H1 (cell line): ENCODE data around the gene GPRIN1. TPM values are rescaled to one million over a fixed set of nuclear protein-coding genes. Genes with fewer than 3 reads are reported as not detected.

Experiments
- CTCF ChIA-PET: fragments of 300-600 bp; sonication (Branson Sonifier 250); formaldehyde crosslinking; loops from one replicate; lab custom pipeline; 2021; ENCODE audit not compliant: partially characterized antibody; lab: Charles Lee
- POLR2A ChIA-PET: fragments of 300-600 bp; sonication (Branson Sonifier 250); formaldehyde crosslinking; loops from one replicate; lab custom pipeline; 2021; ENCODE audit warnings: inconsistent platforms; ENCODE audit not compliant: partially characterized antibody; lab: Charles Lee
- DNase-seq, 2 experiments: peaks; one replicate each; pipeline versions ENCODE4 v3.0.0 to v3.0.0-alpha.2; 2010 to 2022; ENCODE audit warnings: low spot score in 2 of 2, low read depth in 1 of 2, mixed read lengths in 1 of 2
- FAIRE-seq: peaks from 2 replicates; lab custom pipeline; 2011; peaks lifted over from hg19 to GRCh38; lab: Jason Lieb, UNC
- H2AFZ ChIP-seq: 2 replicates; pipeline ENCODE4 v1.8.1; 2012; ENCODE audit warnings: low read length, inconsistent platforms
- H2AK5ac ChIP-seq: 2 replicates; pipeline ENCODE4 v1.6.1; 2013; ENCODE audit warnings: low read depth, low read length
- H2BK120ac ChIP-seq: replicated peaks from 2 replicates; pipeline ENCODE3; 2013; ENCODE audit warnings: low read depth, low read length, inconsistent platforms
- H2BK12ac ChIP-seq: 2 replicates; pipeline ENCODE4 v1.6.1; 2013; ENCODE audit warnings: low read depth, low read length
- H2BK15ac ChIP-seq: 2 replicates; pipeline ENCODE4 v1.6.1; 2013; ENCODE audit warnings: low read length
- H2BK20ac ChIP-seq: 2 replicates; pipeline ENCODE4 v1.6.1; 2013; ENCODE audit warnings: low read length
- H2BK5ac ChIP-seq: 2 replicates; pipeline ENCODE4 v1.6.1; 2013; ENCODE audit warnings: low read depth, low read length
- H3K14ac ChIP-seq: 2 replicates; pipeline ENCODE4 v1.6.1; 2013; ENCODE audit warnings: inconsistent platforms; ENCODE audit not compliant: insufficient read length
- H3K18ac ChIP-seq: 2 replicates; pipeline ENCODE4 v1.6.1; 2013; ENCODE audit warnings: low read length; ENCODE audit errors: extremely low read depth
- H3K23ac ChIP-seq: 2 replicates; pipeline ENCODE4 v1.6.1; 2013; ENCODE audit warnings: inconsistent platforms; ENCODE audit not compliant: insufficient read length
- H3K23me2 ChIP-seq: 2 replicates; pipeline ENCODE4 v1.6.1; 2013; ENCODE audit warnings: low read depth, low read length
- H3K27ac ChIP-seq: 2 replicates; pipeline ENCODE4 v1.6.1; 2011; ENCODE audit warnings: low read depth, low read length, inconsistent platforms
- H3K27me3 ChIP-seq, 4 experiments: replicated peaks in 1 of 4; 1 replicate in 1 of 4; 2 replicates in 3 of 4; pipeline versions ENCODE4 v1.6.1 to v1.8.1; 2011 to 2013; ENCODE audit warnings: low read length in 3 of 4, mild to moderate bottlenecking in 3 of 4, inconsistent platforms in 2 of 4, mixed read lengths in 2 of 4, moderate library complexity in 1 of 4; ENCODE audit not compliant: control insufficient read depth in 3 of 4, insufficient read depth in 3 of 4; ENCODE audit errors: extremely low read depth in 1 of 4
- H3K36me3 ChIP-seq, 4 experiments: 2 replicates each; pipeline versions ENCODE4 v1.6.1 to v1.8.1; 2011 to 2013; ENCODE audit warnings: mild to moderate bottlenecking in 4 of 4, low read length in 3 of 4, moderate library complexity in 2 of 4, control low read depth in 1 of 4, inconsistent platforms in 1 of 4; ENCODE audit not compliant: insufficient read depth in 4 of 4, control insufficient read depth in 2 of 4
- H3K4ac ChIP-seq: replicated peaks from 2 replicates; pipeline ENCODE3; 2013; ENCODE audit warnings: low read length, low read depth, mixed read lengths, inconsistent platforms; ENCODE audit not compliant: insufficient read length
- H3K4me1 ChIP-seq, 4 experiments: replicated peaks in 1 of 4; 1 replicate in 1 of 4; 2 replicates in 3 of 4; pipeline versions ENCODE4 v1.6.1 to v1.8.1; 2011 to 2013; ENCODE audit warnings: low read length in 3 of 4, inconsistent platforms in 2 of 4, mixed read lengths in 1 of 4; ENCODE audit not compliant: insufficient read depth in 4 of 4, control insufficient read depth in 3 of 4
- H3K4me2 ChIP-seq, 2 experiments: 2 replicates each; pipeline versions ENCODE4 v1.6.1 to v1.8.1; 2011 to 2013; ENCODE audit warnings: low read depth in 2 of 2, low read length in 2 of 2, control low read depth in 1 of 2, inconsistent platforms in 1 of 2, mild to moderate bottlenecking in 1 of 2; ENCODE audit not compliant: insufficient read depth in 1 of 2
- H3K4me3 ChIP-seq, 4 experiments: fragments of 200-600, 300-600 bp in 1 of 4; sonication (generic), shearing (Covaris generic), sonication (Bioruptor Twin) in 1 of 4; 2 replicates each; pipeline versions ENCODE4 v1.5.1 to v1.8.1; 2011 to 2016; ENCODE audit warnings: low read length in 4 of 4, low read depth in 3 of 4, control low read depth in 2 of 4, inconsistent platforms in 2 of 4, mild to moderate bottlenecking in 2 of 4, mixed read lengths in 1 of 4, moderate library complexity in 1 of 4; ENCODE audit not compliant: insufficient read depth in 2 of 4; ENCODE audit errors: extremely low read depth in 1 of 4
- H3K56ac ChIP-seq: replicated peaks from 2 replicates; pipeline ENCODE3; 2013; ENCODE audit warnings: low read depth, mild to moderate bottlenecking, mixed read lengths, low read length, inconsistent platforms; ENCODE audit not compliant: insufficient read length
- H3K79me1 ChIP-seq: 2 replicates; pipeline ENCODE4 v1.6.1; 2013; ENCODE audit warnings: low read depth, low read length, control low read depth
- H3K79me2 ChIP-seq, 2 experiments: 2 replicates each; pipeline versions ENCODE4 v1.6.1 to v1.8.1; 2012 to 2013; ENCODE audit warnings: low read length in 2 of 2, mild to moderate bottlenecking in 2 of 2, inconsistent platforms in 1 of 2; ENCODE audit not compliant: insufficient read depth in 2 of 2, control insufficient read depth in 1 of 2
- H3K9ac ChIP-seq, 4 experiments: replicated peaks in 1 of 4; 1 replicate in 1 of 4; 2 replicates in 3 of 4; pipeline versions ENCODE4 v1.6.1 to v1.8.1; 2011 to 2013; ENCODE audit warnings: low read depth in 3 of 4, low read length in 3 of 4, control low read depth in 2 of 4, mild to moderate bottlenecking in 2 of 4, moderate library complexity in 2 of 4, inconsistent platforms in 1 of 4; ENCODE audit errors: extremely low read depth in 1 of 4
- H3K9me3 ChIP-seq, 2 experiments: 2 replicates each; pipeline versions ENCODE4 v1.6.1 to v1.8.1; 2012 to 2013; ENCODE audit warnings: mild to moderate bottlenecking in 2 of 2, moderate library complexity in 2 of 2, control low read depth in 1 of 2, inconsistent platforms in 1 of 2, low read depth in 1 of 2, low read length in 1 of 2, mixed read lengths in 1 of 2; ENCODE audit not compliant: insufficient read depth in 2 of 2
- H4K20me1 ChIP-seq, 2 experiments: replicated peaks in 1 of 2; 2 replicates each; pipeline versions ENCODE3 to v1.8.1; 2011 to 2013; ENCODE audit warnings: inconsistent platforms in 2 of 2, low read length in 2 of 2, mild to moderate bottlenecking in 1 of 2; ENCODE audit not compliant: insufficient read depth in 2 of 2, control insufficient read depth in 1 of 2
- H4K5ac ChIP-seq: 2 replicates; pipeline ENCODE4 v1.6.1; 2013; ENCODE audit warnings: low read length, low read depth, mixed read lengths, inconsistent platforms; ENCODE audit not compliant: insufficient read length
- H4K8ac ChIP-seq: 2 replicates; pipeline ENCODE4 v1.8.0; 2013; ENCODE audit warnings: mild to moderate bottlenecking, moderate library complexity, low read length, inconsistent platforms; ENCODE audit not compliant: insufficient read depth; ENCODE audit errors: extremely low read depth
- H4K91ac ChIP-seq: replicated peaks from 2 replicates; pipeline ENCODE3; 2013; ENCODE audit warnings: low read length, mixed read lengths, inconsistent platforms; ENCODE audit not compliant: insufficient read length
- EZH2 ChIP-seq: fragments of 200-600 bp; sonication (generic); IDR thresholded peaks from 2 replicates; pipeline ENCODE4 v1.7.1; 2012; ENCODE audit warnings: low read depth, mild to moderate bottlenecking, moderate library complexity, low read length, inconsistent platforms; ENCODE audit not compliant: severe bottlenecking
- HDAC2 ChIP-seq, 2 experiments: fragments of 300-600 bp in 1 of 2; sonication (generic) in 1 of 2; IDR thresholded peaks; 2 replicates each; pipeline ENCODE4 v1.6.1; 2011 to 2012; ENCODE audit warnings: low read depth in 2 of 2, low read length in 2 of 2, mild to moderate bottlenecking in 2 of 2, moderate library complexity in 2 of 2, borderline replicate concordance in 1 of 2, inconsistent platforms in 1 of 2
- JUND ChIP-seq: IDR thresholded peaks from 2 replicates; pipeline ENCODE4 v1.6.1; 2011; ENCODE audit warnings: mild to moderate bottlenecking, improper control_type of control experiment, low read length
- KDM4A ChIP-seq: IDR thresholded peaks from one replicate; pipeline ENCODE4 v1.7.1; 2012; ENCODE audit warnings: low read depth, mild to moderate bottlenecking, moderate library complexity, low read length, inconsistent platforms; ENCODE audit not compliant: severe bottlenecking
- POLR2A ChIP-seq, 2 experiments: IDR thresholded peaks; 1 replicate in 1 of 2; 2 replicates in 1 of 2; pipeline ENCODE4 v1.6.1; 2011; ENCODE audit warnings: low read depth in 2 of 2, low read length in 2 of 2, mild to moderate bottlenecking in 2 of 2; ENCODE audit errors: control extremely low read depth in 1 of 2
- RNF2 ChIP-seq: fragments of 200-900, 300-1000 bp; sonication (generic); IDR thresholded peaks from 2 replicates; pipeline ENCODE4 v1.7.1; 2016; ENCODE audit warnings: borderline replicate concordance, low read depth, mild to moderate bottlenecking, antibody characterized with exemption, low read length; ENCODE audit not compliant: poor library complexity, severe bottlenecking; ENCODE audit errors: missing control alignments
- SIN3A ChIP-seq, 2 experiments: IDR thresholded peaks in 1 of 2; conservative IDR thresholded peaks in 1 of 2; 2 replicates each; pipeline ENCODE4 v1.6.1; 2011 to 2012; ENCODE audit warnings: low read length in 2 of 2, improper control_type of control experiment in 1 of 2, low read depth in 1 of 2, mild to moderate bottlenecking in 1 of 2
- SP2 ChIP-seq: IDR thresholded peaks from 2 replicates; pipeline ENCODE4 v1.6.1; 2012; ENCODE audit warnings: mild to moderate bottlenecking, low read length, inconsistent platforms
- TCF12 ChIP-seq: IDR thresholded peaks from 2 replicates; pipeline ENCODE4 v1.6.1; 2011; ENCODE audit warnings: low read depth, mild to moderate bottlenecking, low read length
- ZNF274 ChIP-seq: IDR thresholded peaks from 2 replicates; pipeline ENCODE4 v1.7.0; 2012; ENCODE audit warnings: low read length, borderline replicate concordance; ENCODE audit errors: extremely low read depth
- WGBS, 2 experiments: shearing (Covaris generic) in 1 of 2; methylation state at CpG; one replicate each; pipeline versions ENCODE4 v1.1.6 to v1.1.7; 2013 to 2015; ENCODE audit warnings: low lambda C conversion rate in 2 of 2, mixed read lengths in 2 of 2, inconsistent platforms in 1 of 2, low coverage in 1 of 2, missing lambda C conversion rate in 1 of 2; ENCODE audit not compliant: insufficient replicate concordance in 2 of 2, insufficient coverage in 1 of 2, insufficient read length in 1 of 2; ENCODE audit errors: extremely low coverage in 1 of 2, missing lambda C conversion rate in 1 of 2; 5-methylcytosine and 5-hydroxymethylcytosine counted together
- polyA plus RNA-seq, 7 experiments: library from polyadenylated mRNA; depleted of rRNA in 3 of 7; stranded (reverse) in 5 of 7; unstranded in 2 of 7; fragments of >200 nt in 5 of 7; fragments of 200-250 nt in 2 of 7; gene quantifications; 1 replicate in 5 of 7; 2 replicates in 1 of 7; 4 replicates in 1 of 7; pipeline versions ENCODE4 v1.2.1 to v1.2.3, GENCODE V29; 2011 to 2013; ENCODE audit warnings: missing spikeins in 2 of 7, mixed read lengths in 2 of 7
- total RNA-seq: library from RNA; stranded (reverse); fragmentation: NEBNext Ultra II Directional; extraction: Animal tissue kit (Norgen Biotek cat#: 25700); gene quantifications from 2 replicates; pipeline ENCODE4 v1.2.1, GENCODE V29; 2021
- TF ChIP-seq, protein P1 (sequence below): IDR thresholded peaks from 2 replicates; pipeline ENCODE4 v1.6.1; 2012; ENCODE audit warnings: inconsistent platforms

The GPRIN1 gene
- total and polyA plus RNA-seq, 2 of the 8 experiments (the other 6 are each of a cell fraction or from before 2014, with no cell fraction given), result 3.3 to 12.0 TPM

DNA sequence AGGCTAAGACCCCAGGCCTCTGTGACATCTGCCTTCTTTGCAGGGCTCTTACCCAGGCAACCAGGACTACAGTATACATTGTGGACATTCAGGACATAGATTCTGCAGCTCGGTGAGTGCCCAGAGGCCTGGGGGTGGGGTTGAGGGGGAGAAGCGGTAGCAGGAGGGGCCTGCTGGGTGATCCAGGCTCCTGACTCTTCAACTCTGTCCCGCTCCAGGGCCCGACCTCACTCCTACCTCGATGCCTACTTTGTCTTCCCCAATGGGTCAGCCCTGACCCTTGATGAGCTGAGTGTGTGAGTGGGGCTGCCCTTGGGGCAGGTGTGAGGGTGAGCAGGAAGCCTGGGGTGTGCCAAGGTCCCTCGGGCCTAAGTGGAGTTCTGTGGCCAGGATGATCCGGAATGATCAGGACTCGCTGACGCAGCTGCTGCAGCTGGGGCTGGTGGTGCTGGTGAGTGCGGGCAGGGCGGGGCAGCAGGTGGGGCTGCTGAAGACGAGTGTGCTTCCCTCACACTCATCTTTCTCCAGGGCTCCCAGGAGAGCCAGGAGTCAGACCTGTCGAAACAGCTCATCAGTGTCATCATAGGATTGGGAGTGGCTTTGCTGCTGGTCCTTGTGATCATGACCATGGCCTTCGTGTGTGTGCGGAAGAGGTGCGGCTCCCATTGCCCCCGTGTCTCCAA is 19.8 kb downstream of the GPRIN1 start:
- 90% methylated on average over 17 of the region's 17 CpGs; no CpG with 5 or more reads in 1 of the 2 experiments for WGBS, 2 experiments
- H2AK5ac ChIP-seq, result no peak overlapping the region
- no peak overlapping the region for H3K56ac ChIP-seq
- FAIRE-seq (no peak), DNase-seq (no peak)
- H4K91ac ChIP-seq, result no peak overlapping the region
- no peak overlapping the region for H2AFZ ChIP-seq
- no peak overlapping the region for H2BK12ac ChIP-seq
- peaks cover 11 to 14% of the 10 kb centered on the region in 2 experiments; a peak in 3 of 4 replicates for H3K9me3 ChIP-seq
- peaks cover 19% of the 10 kb centered on the region; the same call in 1 of the 2 replicates for H3K23me2 ChIP-seq
- no peaks in the 10 kb centered on the region for H3K79me1 ChIP-seq
- H3K18ac ChIP-seq, result no peak overlapping the region
- no peak overlapping the region for H2BK120ac ChIP-seq
- H3K4me2 ChIP-seq, result no peak overlapping the region
- no peaks in the 10 kb centered on the region for H3K36me3 ChIP-seq
- no peak overlapping the region for H3K14ac ChIP-seq
- H3K23ac ChIP-seq, result no peak overlapping the region
- H3K27ac ChIP-seq, result no peak overlapping the region
- H4K8ac ChIP-seq, result no peak overlapping the region
- no peak overlapping the region for H2BK5ac ChIP-seq
- H3K4ac ChIP-seq, result no peak overlapping the region
- H3K79me2 ChIP-seq, result no peaks in the 10 kb centered on the region
- no peak overlapping the region; a peak in 1 of 7 replicates for H3K9ac ChIP-seq
- no peak overlapping the region for H2BK15ac ChIP-seq
- peaks cover 0 to 14% of the 10 kb centered on the region in 2 experiments for H4K20me1 ChIP-seq
- no peaks in the 10 kb centered on the region for H3K4me1 ChIP-seq
- H3K27me3 ChIP-seq, result no peaks in the 10 kb centered on the region; a peak in 1 of 7 replicates
- CTCF ChIA-PET, result interaction anchor here (0.6 to 1.8 kb wide), 6 partner anchors 11 to 105 kb away, joined by 3 to 9 read pairs (median 4); no protein-coding TSS in a partner anchor
- H2BK20ac ChIP-seq, result no peak overlapping the region
- no peak overlapping the region for H4K5ac ChIP-seq
- no peak overlapping the region for H3K4me3 ChIP-seq
- POLR2A ChIA-PET, result interaction anchor here (1.0 kb wide), 1 partner anchor 11 kb away, joined by 3 read pairs; no protein-coding TSS in a partner anchor
- TF ChIP-seq POLR2A (IDR thresholded peaks at IDR 0.05; ENCODE audit: control extremely low read depth in 1 of 2, low read depth in 2 of 2, low read length in 2 of 2), result no peak
- TF ChIP-seq, protein P1, sequence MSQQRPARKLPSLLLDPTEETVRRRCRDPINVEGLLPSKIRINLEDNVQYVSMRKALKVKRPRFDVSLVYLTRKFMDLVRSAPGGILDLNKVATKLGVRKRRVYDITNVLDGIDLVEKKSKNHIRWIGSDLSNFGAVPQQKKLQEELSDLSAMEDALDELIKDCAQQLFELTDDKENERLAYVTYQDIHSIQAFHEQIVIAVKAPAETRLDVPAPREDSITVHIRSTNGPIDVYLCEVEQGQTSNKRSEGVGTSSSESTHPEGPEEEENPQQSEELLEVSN, result no peak
- no peak for TF ChIP-seq SP2
- no peak for TF ChIP-seq SIN3A (conservative IDR thresholded peaks at IDR 0.05 in 1 of 2, IDR thresholded peaks at IDR 0.05 in 1 of 2; ENCODE audit: low read depth in 1 of 2, low read length in 2 of 2)
- TF ChIP-seq HDAC2 (IDR thresholded peaks at IDR 0.05; ENCODE audit: borderline replicate concordance in 1 of 2, low read depth in 2 of 2, low read length in 2 of 2), result no peak
- TF ChIP-seq JUND, result no peak
- no peak for TF ChIP-seq RNF2
- TF ChIP-seq KDM4A, result no peak
- no peak for TF ChIP-seq EZH2
- TF ChIP-seq TCF12, result no peak
- no peak for TF ChIP-seq ZNF274
